Measurements from ENCODE around the gene ADAMTSL3.

- TF ChIP-seq YY1 (IDR thresholded peaks at IDR 0.05; ENCODE audit: insufficient read depth, insufficient read length): no peak
- no peak for TF ChIP-seq SUZ12 (IDR thresholded peaks at IDR 0.05; ENCODE audit: extremely low read depth, insufficient read depth, insufficient read length)
- TF ChIP-seq ZNF274 (IDR thresholded peaks at IDR 0.05; ENCODE audit: low read depth, low read length): no peak
These were observed 300.6 kb downstream of the ADAMTSL3 start for GRCh38 chr15:83954506-83954905.
